NCI-H1092 treated with DMSO at 0.1 percent for 48 hours (cell line): ENCODE measurements around the gene SLC2A3.
A peak's percentile ranks its signal among the peaks of the same experiment; 100 is the strongest.
"Not testable (repeated sequence)": the region's sequence is repeated elsewhere in the genome, so short reads cannot be mapped to it uniquely, and the experiment has no call there.

Source experiments
- DNase-seq: peaks from one replicate; lab custom pipeline; 2025; lab: John Stamatoyannopoulos, UW

The SLC2A3 gene

DNA sequence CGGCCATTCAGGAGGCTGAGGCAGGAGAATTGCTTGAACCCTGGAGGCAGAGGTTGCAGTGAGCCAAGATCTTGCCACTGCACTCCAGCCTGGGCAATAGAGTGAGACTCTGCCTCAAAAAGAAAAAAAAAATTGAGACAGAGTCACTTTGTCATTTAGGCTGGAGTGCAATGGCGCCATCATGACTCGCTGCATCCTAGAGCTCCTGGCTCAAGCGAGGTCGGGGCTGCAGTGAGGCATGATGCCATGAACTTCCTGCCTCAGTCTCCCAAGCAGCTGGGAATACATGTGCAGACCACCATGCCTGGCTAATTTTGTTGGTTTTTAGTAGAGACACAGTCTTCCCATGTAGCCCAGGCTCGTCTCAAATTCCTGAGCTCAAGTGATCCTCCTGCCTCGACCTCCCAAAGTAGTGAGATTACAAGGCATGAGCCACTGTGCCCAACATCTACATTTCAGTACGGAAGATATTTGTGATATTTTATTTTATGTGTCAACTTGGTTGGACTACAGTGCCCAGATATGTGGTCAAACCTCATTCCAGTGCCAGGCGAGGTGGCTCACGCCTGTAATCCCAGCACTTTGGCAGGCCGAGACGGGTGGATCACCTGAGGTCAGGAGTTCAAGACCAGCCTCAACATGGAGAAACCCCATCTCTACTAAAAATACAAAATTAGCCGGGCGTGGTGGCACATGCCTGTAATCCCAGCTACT, 14.4 kb upstream of the SLC2A3 start:
- not testable (repeated sequence) for DNase-seq

DNA sequence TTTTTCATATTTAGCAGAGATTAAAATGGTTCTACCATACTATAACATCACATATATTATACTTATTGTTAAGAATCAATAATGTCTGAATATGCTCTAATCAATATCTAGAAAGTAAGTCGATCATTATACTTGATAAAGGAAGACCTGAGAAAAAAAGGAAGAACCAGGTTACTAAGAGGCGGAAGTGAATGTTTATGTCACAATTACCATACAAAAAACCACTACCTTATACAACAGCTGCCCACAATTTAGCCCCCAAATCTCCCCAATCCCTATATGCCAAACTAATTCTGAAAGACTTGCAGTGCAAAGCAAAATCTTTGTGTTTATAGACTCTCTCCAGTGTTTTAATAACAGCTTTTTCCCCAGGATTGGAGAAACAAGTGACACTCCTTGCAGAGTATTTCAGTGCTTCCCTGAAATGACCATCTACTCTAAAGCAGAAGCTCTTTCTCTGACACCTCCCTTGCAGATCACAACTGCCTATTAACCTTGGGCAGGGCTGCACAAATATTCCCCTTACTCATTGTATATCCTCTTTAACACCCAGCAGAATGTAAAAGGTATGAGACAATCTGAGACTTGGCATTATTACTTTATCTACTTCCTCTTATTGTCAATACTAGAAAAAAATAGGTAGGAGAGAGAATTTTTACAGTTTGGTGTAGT, 12.7 kb upstream of the SLC2A3 start:
- no peak for DNase-seq

DNA sequence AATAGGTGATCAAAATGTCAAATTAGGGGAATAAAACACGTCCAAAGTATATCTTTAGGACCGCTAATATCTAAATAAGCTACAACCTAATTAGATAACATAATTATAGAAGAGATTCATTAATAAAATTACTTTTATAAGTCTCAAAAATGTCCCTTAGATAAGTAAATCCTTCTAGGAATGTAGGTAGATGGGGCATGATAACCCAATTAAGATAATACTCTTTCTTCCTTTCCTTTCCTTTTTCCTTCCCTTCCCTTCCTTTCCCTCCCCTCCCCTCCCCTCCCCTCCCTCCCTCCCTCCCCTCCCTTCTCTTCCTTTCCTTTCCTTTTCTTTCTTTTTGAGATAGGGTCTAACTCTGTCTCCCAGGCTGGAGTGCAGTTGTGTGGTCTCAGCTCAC, 11.0 kb upstream of the SLC2A3 start:
- DNase-seq, result no peak

DNA sequence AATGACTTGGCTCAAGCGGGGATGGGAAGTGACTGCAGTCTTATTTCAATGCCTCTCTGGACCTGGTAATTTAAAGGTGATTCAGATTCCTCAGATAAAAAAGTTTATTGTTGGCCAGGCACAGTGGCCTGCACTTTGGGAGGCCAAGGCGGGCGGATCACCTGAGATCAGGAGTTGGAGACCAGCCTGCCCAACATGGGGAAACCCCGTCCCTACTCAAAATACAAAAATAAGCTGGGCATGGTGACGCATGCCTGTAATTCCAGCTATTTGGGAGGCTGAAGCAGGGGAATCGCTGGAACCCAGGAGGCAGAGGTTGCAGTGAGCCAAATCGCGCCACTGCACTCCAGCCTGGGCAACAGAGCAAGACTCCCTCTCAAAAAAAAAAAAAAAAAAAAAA, 8.8 kb upstream of the SLC2A3 start:
- not testable (repeated sequence) for DNase-seq

DNA sequence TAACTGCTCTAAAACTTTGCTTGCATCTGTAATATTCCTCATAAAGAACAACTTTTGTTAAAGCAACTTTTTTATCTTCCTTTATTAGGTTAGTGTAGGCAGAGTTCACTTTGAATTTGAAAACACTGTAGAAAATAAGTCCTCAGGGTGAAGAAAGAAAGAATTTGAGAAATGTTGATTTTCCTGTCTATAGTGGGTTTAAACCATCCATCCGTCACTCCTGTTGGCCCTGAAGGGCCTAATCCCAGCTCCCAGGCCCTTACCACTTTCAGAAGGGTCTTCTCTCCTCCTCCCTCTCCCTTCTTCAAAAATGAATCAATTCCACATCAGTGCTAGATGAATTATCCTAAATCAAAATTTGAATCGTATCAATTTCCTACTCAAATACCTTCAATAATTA, 4.9 kb upstream of the SLC2A3 start:
- DNase-seq, result no peak

DNA sequence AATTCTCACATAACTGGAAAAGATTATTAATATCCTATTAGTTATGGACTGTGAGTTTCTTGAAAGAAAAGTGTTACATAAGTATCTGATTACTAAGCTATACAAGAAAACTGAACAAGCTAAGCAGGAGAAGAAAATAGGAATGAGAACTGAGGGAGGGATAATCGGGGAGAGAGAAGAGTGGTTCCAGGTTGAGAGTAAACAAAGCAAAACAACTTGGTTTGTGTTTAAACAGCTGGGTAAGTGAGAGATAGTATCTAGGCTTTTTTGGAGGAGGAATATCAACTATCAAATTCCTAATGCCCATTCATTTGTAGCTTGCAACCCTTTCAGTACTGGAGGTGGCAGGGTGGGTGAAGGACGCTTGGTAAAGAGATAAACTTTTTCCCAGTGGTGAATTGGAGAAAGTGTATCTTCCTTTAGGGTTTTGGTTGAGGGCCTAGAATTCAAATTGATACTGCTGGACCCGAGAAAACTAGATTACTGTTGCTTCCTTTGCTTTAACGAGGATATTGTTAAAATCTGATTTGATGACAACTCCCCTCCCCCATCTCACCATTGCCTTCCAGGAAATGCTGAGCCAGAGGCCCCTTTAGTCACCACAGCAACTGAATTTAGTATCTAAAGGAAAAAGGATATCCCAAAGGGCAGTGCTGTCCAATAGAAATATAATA, 2.0 kb upstream of the SLC2A3 start:
- peak; percentile 62 for DNase-seq

DNA sequence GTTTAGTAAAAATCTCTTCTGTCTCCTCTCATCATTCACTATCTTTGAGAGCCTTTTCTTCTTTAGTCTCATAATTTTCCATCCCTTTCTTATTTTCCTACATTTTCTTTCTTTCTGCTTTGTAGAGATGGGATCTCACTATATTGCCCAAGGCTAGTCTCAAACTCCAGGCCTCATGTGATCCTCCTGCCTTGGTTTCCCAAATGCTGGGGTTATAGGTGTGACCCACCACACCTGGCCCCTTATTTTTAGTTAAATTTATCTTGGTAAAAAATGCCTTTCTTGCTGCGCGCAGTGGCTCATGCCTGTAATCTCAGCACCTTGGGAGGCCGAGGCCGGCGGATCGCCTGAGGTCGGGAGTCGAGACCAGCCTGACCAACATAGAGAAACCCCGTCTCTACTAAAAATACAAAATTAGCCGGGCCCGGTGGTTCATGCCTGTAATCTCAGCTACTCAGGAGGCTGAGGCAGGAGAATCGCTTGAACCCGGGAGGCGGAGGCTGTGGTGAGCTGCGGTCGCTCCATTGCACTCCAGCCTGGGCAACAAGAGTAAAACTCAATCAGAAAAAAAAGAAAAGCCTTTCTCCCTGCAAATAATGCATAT, 996 bp downstream of the SLC2A3 start:
- DNase-seq, result no peak

DNA sequence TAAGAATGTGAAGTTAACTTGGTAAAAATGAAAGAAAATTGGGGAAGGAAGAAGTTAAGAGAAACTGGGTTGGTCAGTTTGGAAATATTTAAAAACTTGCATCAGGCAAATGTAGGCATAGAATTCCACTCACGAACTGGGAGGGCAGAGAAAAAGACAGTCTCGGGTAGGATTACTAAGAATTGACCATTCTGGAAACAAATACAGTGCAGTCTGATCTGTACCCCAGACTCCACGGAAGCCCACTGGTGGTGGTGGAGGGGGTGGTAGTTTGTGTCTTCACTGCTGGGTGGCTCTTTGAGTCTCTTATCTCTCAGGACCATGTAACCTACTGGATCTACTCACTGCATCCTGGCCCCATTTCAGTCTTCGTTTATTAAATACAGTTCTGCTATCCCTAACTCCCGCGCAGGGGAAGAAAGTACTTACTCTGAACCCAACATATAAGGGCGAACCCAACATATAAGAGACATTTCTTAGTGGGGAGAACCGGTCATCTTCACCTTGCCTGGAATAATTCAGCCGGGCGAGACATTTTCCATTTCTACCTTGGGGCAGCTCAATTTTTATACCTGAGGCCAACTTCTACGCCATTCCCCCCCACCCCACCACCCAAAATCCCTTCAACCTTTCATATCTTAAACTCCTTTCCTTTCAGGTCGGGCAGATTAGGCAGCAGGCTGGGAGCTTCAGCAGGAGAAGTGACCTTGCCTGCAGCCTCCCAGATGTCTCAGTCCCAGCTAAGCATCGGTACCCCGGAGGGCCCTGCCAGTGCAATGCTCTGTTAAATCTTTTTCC, 1.7 kb downstream of the SLC2A3 start:
- no peak for DNase-seq

DNA sequence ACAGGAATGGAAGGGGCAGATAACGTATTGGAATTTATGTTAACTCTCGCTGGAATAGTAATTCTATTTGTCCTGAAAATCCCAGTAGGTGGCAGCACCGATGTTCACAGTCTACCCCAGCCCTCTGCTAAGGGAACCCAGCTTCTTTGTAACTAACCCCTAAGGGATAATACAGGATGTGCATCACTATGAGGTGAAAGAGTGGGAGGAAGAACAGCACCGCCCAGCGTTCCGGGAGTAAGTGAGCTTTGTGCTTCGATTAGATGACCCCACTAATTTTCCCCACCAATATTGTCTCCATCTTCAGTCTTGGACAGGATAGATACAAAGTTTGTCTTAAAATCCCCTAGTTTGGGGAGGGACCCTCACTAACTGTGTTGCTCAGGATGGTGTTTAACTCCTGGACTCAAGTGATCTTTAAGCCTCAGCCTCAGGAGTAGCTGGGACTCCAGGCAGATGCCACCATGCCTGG, 2.7 kb downstream of the SLC2A3 start:
- peak; percentile 81 for DNase-seq

DNA sequence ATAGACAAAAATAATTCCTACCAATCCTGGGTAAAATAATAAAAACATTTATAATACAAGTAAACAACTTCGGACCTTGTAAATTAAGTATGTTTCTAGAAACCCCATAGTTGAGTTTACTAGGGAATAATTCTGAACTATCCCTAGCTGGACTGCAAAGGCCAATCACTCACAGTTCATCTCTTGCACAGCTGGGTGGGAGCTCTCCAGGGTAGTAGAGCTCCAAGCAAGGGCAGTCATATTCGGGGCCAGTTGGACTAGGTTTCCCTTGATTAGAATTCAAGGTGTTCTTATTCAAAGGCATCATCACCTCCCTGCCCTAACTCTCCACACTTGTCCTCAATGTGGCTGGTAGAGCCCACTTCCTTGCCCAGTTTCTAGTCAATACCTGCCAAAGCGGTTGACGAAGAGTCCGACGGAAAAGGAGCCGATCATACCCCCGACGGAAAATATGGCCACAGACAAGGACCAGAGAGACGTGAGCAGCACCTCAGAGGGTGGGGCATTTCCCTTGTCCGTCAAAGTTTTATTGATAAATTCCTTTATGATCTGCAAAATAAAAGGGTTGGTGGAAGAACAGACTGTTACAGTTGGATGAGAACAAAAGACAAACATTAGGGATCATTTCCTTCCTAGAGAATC, 3.3 kb downstream of the SLC2A3 start:
- DNase-seq, result not testable (repeated sequence)

DNA sequence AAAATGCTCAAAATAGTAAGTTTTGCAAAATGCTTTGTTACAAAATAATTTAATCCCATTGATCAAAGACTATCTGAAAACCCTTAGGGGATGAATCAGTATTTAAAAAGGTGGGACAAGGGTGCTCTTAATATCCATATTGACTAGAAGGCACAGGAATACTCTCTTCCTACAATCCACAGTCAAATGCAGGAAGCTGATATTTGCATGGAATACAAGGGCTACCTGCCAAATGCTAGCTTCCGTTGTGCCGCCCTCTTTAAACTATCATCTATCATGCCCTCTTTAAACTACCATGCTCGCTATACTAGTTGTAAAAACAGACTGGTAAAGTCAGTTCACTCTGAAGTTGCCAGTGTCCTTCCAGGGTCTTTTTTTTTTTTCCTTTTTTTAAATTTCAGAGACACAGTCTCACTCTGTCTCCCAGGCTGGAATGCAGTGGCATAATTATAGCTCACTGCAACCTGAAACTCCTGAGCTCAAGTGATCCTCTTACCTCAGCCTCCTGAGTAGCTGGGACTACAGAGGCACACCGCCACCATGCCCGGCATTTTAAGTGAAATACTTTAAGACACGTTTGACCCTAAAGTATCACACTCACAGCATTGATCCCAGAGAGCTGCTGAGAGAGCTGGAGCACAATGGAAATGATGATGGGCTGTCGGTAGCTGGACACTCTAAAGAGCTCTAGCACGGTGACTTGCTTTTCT, 6.7 kb downstream of the SLC2A3 start:
- peak; percentile 47 for DNase-seq

DNA sequence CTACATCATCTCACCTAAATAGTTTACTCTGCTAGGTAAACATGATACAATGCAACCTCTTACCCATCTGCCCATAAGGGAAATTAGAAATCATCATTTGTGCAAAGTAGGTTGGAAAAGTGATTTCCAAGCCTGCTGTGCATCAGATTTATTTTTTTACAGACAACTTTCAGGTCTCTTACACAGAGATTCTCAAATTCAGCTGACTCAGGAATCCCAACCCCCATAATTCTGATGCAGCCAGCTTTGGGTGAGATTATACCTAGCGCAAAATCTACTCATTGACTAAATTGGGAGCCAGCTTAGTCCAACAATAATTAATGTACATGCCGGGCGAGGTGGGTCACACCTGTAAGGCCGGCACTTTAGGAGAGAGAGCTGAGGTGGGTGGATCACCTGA, 8.5 kb downstream of the SLC2A3 start:
- DNase-seq, result no peak

DNA sequence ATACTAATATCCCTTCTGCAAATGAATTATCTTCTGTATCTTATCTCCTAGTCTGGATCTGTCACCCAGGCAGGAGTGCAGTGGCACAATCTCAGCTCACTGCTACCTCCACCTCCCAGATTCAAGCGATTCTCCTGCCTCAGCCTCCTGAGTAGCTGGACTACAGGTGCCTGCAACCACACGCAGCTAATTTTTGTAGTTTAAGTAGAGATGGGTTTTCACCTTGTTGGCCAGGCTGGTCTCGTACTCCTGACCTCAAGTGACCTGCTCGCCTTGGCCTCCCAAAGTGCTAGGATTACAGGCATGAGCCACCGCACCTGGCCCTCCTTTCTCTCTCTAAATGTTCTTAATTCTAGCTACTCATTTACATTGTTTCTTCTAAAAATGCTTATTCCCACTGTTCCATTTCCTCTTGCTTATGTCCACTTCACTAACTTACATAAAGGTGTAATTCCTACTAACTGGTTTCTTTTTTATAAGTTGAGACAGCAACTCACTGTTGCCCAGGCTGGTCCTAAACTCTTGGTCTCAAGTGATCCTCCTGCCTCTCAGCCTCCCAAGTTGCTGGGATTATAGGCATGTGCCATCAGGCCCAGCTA, 9.8 kb downstream of the SLC2A3 start:
- not testable (repeated sequence) for DNase-seq

DNA sequence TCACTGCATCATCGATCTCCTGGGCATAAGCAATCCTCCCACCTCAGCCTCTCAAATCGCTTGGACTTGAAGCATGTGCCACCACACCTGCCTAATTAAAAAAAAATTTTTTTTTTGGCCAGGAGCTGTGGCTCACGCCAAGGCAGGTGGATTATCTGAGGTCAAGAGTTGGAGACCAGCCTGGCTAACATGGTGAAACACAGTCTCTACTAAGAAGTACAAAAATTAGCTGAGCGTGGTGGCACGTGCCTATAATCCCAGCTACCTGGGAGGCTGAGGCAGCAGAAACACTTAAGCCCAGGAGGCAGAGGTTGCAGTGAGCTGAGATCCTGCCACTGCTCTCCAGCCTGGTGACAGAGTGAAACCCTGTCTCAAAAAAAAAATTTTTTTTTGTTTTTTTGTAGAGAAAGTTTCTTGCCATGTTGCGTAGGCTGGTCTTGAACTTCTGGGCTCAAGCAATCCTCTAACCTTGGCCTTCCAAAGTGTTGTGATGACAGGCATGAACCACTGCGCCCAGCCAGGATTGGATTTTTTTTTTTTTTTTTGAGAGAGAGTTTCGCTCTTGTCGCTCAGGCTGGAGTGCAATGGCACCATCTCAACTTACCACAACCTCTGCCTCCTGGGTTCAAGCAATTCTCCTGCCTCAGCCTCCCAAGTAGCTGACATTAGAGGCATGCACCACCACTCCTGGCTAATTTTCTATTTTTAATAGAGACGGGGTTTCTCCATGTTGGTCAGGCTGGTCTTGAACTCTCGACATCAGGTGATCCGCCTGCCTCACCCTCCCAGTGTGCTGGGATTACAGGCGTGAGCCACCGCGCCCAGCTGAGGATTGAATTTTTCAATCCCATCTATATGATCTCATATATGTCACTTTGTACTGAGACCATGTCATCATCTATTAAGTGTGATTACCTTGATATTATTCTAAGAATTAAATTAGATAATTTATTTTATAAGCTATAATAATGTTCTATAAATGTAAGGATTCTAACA, 12.4 kb downstream of the SLC2A3 start:
- no peak for DNase-seq

DNA sequence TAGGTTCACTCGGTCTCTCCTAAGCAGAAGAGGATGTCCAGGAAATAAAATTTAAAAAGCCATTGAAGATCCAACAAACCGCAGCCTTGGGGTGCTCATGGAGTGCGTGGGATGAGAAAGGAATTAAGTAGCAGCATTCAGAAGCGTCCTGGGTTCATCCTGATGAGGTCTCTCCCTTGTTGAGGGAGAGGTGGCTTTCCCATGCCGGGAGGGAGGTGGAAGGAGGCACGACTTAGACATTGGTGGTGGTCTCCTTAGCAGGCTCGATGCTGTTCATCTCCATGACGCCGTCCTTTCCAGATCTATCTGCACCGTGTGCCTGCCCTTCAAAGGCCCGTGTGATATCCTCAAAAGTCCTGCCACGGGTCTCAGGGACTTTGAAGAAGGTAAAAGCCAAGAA, 14.8 kb downstream of the SLC2A3 start:
- DNase-seq, result not testable (repeated sequence)

DNA sequence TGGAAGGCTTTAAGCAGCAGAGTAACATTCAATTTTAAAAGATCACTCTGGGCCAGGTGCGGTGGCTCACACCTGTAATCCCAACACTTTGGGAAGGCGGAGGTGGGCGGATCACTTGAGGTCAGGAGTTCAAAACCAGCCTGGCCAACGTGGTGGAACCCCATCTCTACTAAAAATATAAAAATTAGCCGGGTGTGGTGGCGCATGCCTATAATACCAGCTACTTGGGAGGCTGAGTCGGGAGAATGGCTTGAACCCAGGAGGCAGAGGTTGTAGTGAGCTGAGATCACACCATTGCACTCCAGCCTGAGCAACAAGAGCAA, 17.8 kb downstream of the SLC2A3 start:
- DNase-seq, result not testable (repeated sequence)

DNA sequence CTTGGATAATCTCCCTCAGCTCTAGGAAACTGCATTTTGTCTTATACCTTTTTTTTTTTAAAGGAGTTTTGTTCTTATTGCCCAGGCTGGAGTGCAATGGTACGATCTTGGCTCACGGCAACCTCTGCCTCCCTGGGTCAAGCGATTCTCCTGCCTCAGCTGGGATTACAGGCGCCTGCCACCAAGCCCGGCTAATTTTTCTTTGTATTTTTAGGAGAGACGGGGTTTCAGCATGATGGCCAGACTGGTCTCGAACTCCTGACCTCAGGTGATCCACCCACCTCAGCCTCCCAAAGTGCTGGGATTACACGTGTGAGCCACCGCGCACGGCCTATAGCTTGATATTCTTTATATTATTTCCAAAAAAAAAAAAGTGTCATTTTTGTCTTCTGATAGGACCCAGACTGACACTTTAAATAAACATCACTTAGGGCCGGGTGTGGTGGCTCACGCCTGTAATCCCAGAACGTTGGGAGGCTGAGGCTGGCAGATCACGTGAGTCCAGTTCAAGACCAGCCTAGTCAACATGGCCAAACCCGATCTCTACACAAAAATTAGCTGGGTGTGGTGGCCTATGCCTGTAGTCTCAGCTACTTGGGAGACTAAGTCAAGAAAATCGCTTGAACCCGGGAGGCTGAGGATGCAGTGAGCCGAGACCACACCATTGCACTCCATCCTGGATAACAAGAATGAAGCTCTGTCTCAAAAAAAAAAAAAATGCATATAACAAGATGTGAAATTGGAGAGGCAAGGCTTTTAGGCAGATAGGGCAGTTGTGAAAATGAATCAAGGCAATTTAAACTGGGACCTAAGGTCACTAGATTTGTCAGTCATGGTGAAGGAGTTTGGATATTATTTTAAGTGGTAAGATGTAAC, 18.4 kb downstream of the SLC2A3 start:
- DNase-seq, result no peak

DNA sequence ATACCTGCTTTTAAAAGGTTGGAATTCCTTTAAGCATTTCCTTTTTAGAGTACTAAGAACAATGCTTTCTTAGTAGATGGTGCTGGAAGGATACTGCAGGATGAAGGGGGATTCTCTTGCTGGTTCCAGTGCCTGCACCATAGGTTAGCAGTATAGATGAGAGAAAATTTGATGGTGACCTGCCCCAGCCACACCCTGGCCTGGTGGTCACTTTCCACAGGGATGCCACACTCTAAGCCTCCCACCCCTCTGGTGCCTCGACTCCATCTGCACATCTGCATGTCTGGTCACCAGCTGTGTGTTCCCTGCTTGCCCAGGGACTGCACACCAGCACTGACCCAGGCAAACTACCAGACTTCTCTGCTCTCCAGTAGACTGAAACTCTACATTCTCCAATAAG, 19.1 kb downstream of the SLC2A3 start:
- DNase-seq, result no peak
